OCI-M2 (cell line): Measurements from ENCODE around the gene GNAZ.

Source experiments
- DNase-seq: peaks from one replicate; lab custom pipeline; 2025; ENCODE audit not compliant: unreplicated experiment; lab: John Stamatoyannopoulos, UW

The GNAZ gene

GRCh38 chr22:23063539-23064380 lies 6.6 kb upstream of the GNAZ start:
- DNase-seq: no peak

GRCh38 chr22:23064381-23065068 lies 5.8 kb upstream of the GNAZ start:
- DNase-seq: no peak

- no peak for DNase-seq
Measured at GRCh38 chr22:23065069-23065451, 5.3 kb upstream of the GNAZ start.

GRCh38 chr22:23065495-23066122 lies 4.7 kb upstream of the GNAZ start:
- no peak for DNase-seq

GRCh38 chr22:23066200-23067022 lies 3.9 kb upstream of the GNAZ start:
- no peak for DNase-seq

GRCh38 chr22:23067023-23067650 lies 3.2 kb upstream of the GNAZ start:
- DNase-seq: no peak

- no peak for DNase-seq
Measured at GRCh38 chr22:23067691-23068090, 2.6 kb upstream of the GNAZ start.

- DNase-seq: no peak
Measured at GRCh38 chr22:23068096-23068831, 2.1 kb upstream of the GNAZ start.

GRCh38 chr22:23068832-23069385 lies 1.4 kb upstream of the GNAZ start:
- DNase-seq: no peak

- DNase-seq: no peak
Measured at GRCh38 chr22:23069502-23070357, 589 bp upstream of the GNAZ start.

- no peak for DNase-seq
Measured at GRCh38 chr22:23071230-23072076, 1.1 kb downstream of the GNAZ start.

GRCh38 chr22:23072077-23072910 lies 2.0 kb downstream of the GNAZ start:
- no peak for DNase-seq

GRCh38 chr22:23072911-23073491 lies 2.7 kb downstream of the GNAZ start:
- DNase-seq: no peak

GRCh38 chr22:23073526-23074229 lies 3.4 kb downstream of the GNAZ start:
- no peak for DNase-seq

GRCh38 chr22:23074451-23074850 lies 4.1 kb downstream of the GNAZ start:
- DNase-seq: no peak

- no peak for DNase-seq
Measured at GRCh38 chr22:23075050-23075449, 4.7 kb downstream of the GNAZ start.
